Measurements from ENCODE around the gene ARHGAP31.
A peak's percentile ranks its signal among the peaks of the same experiment; 100 is the strongest.

Gene ARHGAP31

GRCh38 chr3:119433613-119434325, 139.6 kb downstream of the ARHGAP31 start:
- Histone ChIP-seq H3K27me3 (ENCODE audit: insufficient read depth, low read length) (no peaks in the 10 kb centered on the region), H3K36me3 (ENCODE audit: insufficient read depth, low read depth, low read length) (peaks cover 97% of the 10 kb centered on the region), H3K9me3 (ENCODE audit: insufficient read depth, low read depth, low read length) (peaks cover 26% of the 10 kb centered on the region), H3K4me3 (ENCODE audit: low read length) (no peak overlapping the region), H3K9ac (ENCODE audit: low read depth, low read length) (no peak overlapping the region), H3K4me1 (ENCODE audit: insufficient read depth, low read length) (no peaks in the 10 kb centered on the region), H3K27ac (ENCODE audit: low read length) (no peak overlapping the region)

- no peak overlapping the region for H3K27ac ChIP-seq (ENCODE audit: low read length)
- peaks cover 90% of the 10 kb centered on the region for H3K36me3 ChIP-seq (ENCODE audit: insufficient read depth, low read depth, low read length)
- no peak overlapping the region for H3K4me3 ChIP-seq (ENCODE audit: low read length)
- H3K9me3 ChIP-seq (ENCODE audit: insufficient read depth, low read depth, low read length), result peaks cover 17% of the 10 kb centered on the region
- no peak overlapping the region for H3K9ac ChIP-seq (ENCODE audit: low read depth, low read length)
- H3K27me3 ChIP-seq (ENCODE audit: insufficient read depth, low read length), result no peaks in the 10 kb centered on the region
- H3K4me1 ChIP-seq (ENCODE audit: insufficient read depth, low read length), result no peaks in the 10 kb centered on the region
Observed at GRCh38 chr3:119434703-119435102, 140.5 kb downstream of the ARHGAP31 start.

- H3K27ac ChIP-seq (ENCODE audit: low read length), result no peak overlapping the region
- H3K9me3 ChIP-seq (ENCODE audit: insufficient read depth, low read depth, low read length), result no peaks in the 10 kb centered on the region
- H3K36me3 ChIP-seq (ENCODE audit: insufficient read depth, low read depth, low read length), result peaks cover 78% of the 10 kb centered on the region
- H3K4me3 ChIP-seq (ENCODE audit: low read length), result no peak overlapping the region
- no peaks in the 10 kb centered on the region for H3K27me3 ChIP-seq (ENCODE audit: insufficient read depth, low read length)
- H3K4me1 ChIP-seq (ENCODE audit: insufficient read depth, low read length), result no peaks in the 10 kb centered on the region
- no peak overlapping the region for H3K9ac ChIP-seq (ENCODE audit: low read depth, low read length)
Observed at GRCh38 chr3:119436977-119437376, 142.8 kb downstream of the ARHGAP31 start.

- Histone ChIP-seq H3K27ac (ENCODE audit: low read length) (no peak overlapping the region), H3K9me3 (ENCODE audit: insufficient read depth, low read depth, low read length) (no peaks in the 10 kb centered on the region), H3K36me3 (ENCODE audit: insufficient read depth, low read depth, low read length) (peaks cover 78% of the 10 kb centered on the region), H3K27me3 (ENCODE audit: insufficient read depth, low read length) (no peaks in the 10 kb centered on the region), H3K4me1 (ENCODE audit: insufficient read depth, low read length) (no peaks in the 10 kb centered on the region), H3K9ac (ENCODE audit: low read depth, low read length) (no peak overlapping the region), H3K4me3 (ENCODE audit: low read length) (no peak overlapping the region)
Observed at GRCh38 chr3:119437691-119438258, 143.6 kb downstream of the ARHGAP31 start.

GRCh38 chr3:119443179-119443578, 149.0 kb downstream of the ARHGAP31 start:
- H3K4me3 ChIP-seq (ENCODE audit: low read length), result no peak overlapping the region
- H3K9ac ChIP-seq (ENCODE audit: low read depth, low read length), result no peak overlapping the region
- H3K9me3 ChIP-seq (ENCODE audit: insufficient read depth, low read depth, low read length), result no peaks in the 10 kb centered on the region
- no peaks in the 10 kb centered on the region for H3K4me1 ChIP-seq (ENCODE audit: insufficient read depth, low read length)
- no peaks in the 10 kb centered on the region for H3K27me3 ChIP-seq (ENCODE audit: insufficient read depth, low read length)
- no peak overlapping the region for H3K27ac ChIP-seq (ENCODE audit: low read length)
- peaks cover 68% of the 10 kb centered on the region for H3K36me3 ChIP-seq (ENCODE audit: insufficient read depth, low read depth, low read length)

- Histone ChIP-seq H3K27me3 (ENCODE audit: insufficient read depth, low read length) (no peaks in the 10 kb centered on the region), H3K36me3 (ENCODE audit: insufficient read depth, low read depth, low read length) (peaks cover 72% of the 10 kb centered on the region), H3K4me3 (ENCODE audit: low read length) (no peak overlapping the region)
Observed at GRCh38 chr3:119444590-119444989, 150.4 kb downstream of the ARHGAP31 start.

GRCh38 chr3:119453822-119454221, 159.6 kb downstream of the ARHGAP31 start:
- no peaks in the 10 kb centered on the region for H3K9me3 ChIP-seq (ENCODE audit: insufficient read depth, low read depth, low read length)
- no peak overlapping the region for H3K9ac ChIP-seq (ENCODE audit: low read depth, low read length)
- peaks cover 93% of the 10 kb centered on the region for H3K36me3 ChIP-seq (ENCODE audit: insufficient read depth, low read depth, low read length)
- H3K4me3 ChIP-seq (ENCODE audit: low read length), result no peak overlapping the region
- no peak overlapping the region for H3K27ac ChIP-seq (ENCODE audit: low read length)
- no peaks in the 10 kb centered on the region for H3K27me3 ChIP-seq (ENCODE audit: insufficient read depth, low read length)
- H3K4me1 ChIP-seq (ENCODE audit: insufficient read depth, low read length), result no peaks in the 10 kb centered on the region

More at GRCh38 chr3:119444590-119444989, 150.4 kb downstream of the ARHGAP31 start:
- Histone ChIP-seq H3K9ac (ENCODE audit: low read depth, low read length) (no peak overlapping the region), H3K4me1 (ENCODE audit: insufficient read depth, low read length) (no peaks in the 10 kb centered on the region), H3K9me3 (ENCODE audit: insufficient read depth, low read depth, low read length) (no peaks in the 10 kb centered on the region), H3K27ac (ENCODE audit: low read length) (no peak overlapping the region)

GRCh38 chr3:119456469-119456868, 162.3 kb downstream of the ARHGAP31 start:
- Histone ChIP-seq H3K9ac (ENCODE audit: low read depth, low read length) (no peak overlapping the region), H3K4me1 (ENCODE audit: insufficient read depth, low read length) (no peaks in the 10 kb centered on the region), H3K36me3 (ENCODE audit: insufficient read depth, low read depth, low read length) (peaks cover 96% of the 10 kb centered on the region), H3K27me3 (ENCODE audit: insufficient read depth, low read length) (no peaks in the 10 kb centered on the region), H3K4me3 (ENCODE audit: low read length) (no peak overlapping the region), H3K27ac (ENCODE audit: low read length) (no peak overlapping the region), H3K9me3 (ENCODE audit: insufficient read depth, low read depth, low read length) (no peaks in the 10 kb centered on the region)

- Histone ChIP-seq H3K27me3 (ENCODE audit: insufficient read depth, low read length) (no peaks in the 10 kb centered on the region), H3K4me1 (ENCODE audit: insufficient read depth, low read length) (no peaks in the 10 kb centered on the region), H3K4me3 (ENCODE audit: low read length) (no peak overlapping the region), H3K36me3 (ENCODE audit: insufficient read depth, low read depth, low read length) (peaks cover 96% of the 10 kb centered on the region), H3K27ac (ENCODE audit: low read length) (no peak overlapping the region), H3K9me3 (ENCODE audit: insufficient read depth, low read depth, low read length) (no peaks in the 10 kb centered on the region), H3K9ac (ENCODE audit: low read depth, low read length) (no peak overlapping the region)
Observed at GRCh38 chr3:119457246-119457645, 163.1 kb downstream of the ARHGAP31 start.

GRCh38 chr3:119463171-119464169, 169.3 kb downstream of the ARHGAP31 start, which contains the start of gene TMEM39A:
Gene TMEM39A (minus strand): TSS chr3:119463615. CDS start chr3:119462074, 1,541 bp downstream.
- H3K4me1 ChIP-seq (ENCODE audit: insufficient read depth, low read length), result peaks cover 8% of the 10 kb centered on the region; the same call in 1 of the 2 replicates
- H3K4me3 ChIP-seq (ENCODE audit: low read length), result peak within 1 kb of the TSS; percentile 96
- H3K27me3 ChIP-seq (ENCODE audit: insufficient read depth, low read length), result no peaks in the 10 kb centered on the region
- peak within 1 kb of the TSS; percentile 21 for H3K27ac ChIP-seq (ENCODE audit: low read length)
- H3K9me3 ChIP-seq (ENCODE audit: insufficient read depth, low read depth, low read length), result no peaks in the 10 kb centered on the region
- H3K36me3 ChIP-seq (ENCODE audit: insufficient read depth, low read depth, low read length), result peaks cover 36% of the 10 kb centered on the region
- peak within 1 kb of the TSS; percentile 96 for H3K9ac ChIP-seq (ENCODE audit: low read depth, low read length)

- Histone ChIP-seq H3K27ac (ENCODE audit: low read length) (no peak overlapping the region), H3K9ac (ENCODE audit: low read depth, low read length) (peak overlapping the region; percentile 92), H3K4me1 (ENCODE audit: insufficient read depth, low read length) (peaks cover 9% of the 10 kb centered on the region; the same call in 1 of the 2 replicates), H3K36me3 (ENCODE audit: insufficient read depth, low read depth, low read length) (peaks cover 17% of the 10 kb centered on the region), H3K9me3 (ENCODE audit: insufficient read depth, low read depth, low read length) (no peaks in the 10 kb centered on the region), H3K27me3 (ENCODE audit: insufficient read depth, low read length) (no peaks in the 10 kb centered on the region), H3K4me3 (ENCODE audit: low read length) (peak overlapping the region; percentile 90)
Observed at GRCh38 chr3:119468041-119468440, 173.9 kb downstream of the ARHGAP31 start.
